T47D (cell line): ENCODE measurements around the gene FOXO3.

Source experiments
- DNase-seq, 2 experiments: peaks; one replicate each; pipeline versions ENCODE4 v3.0.0 to v3.0.0-alpha.2; 2011 to 2012; ENCODE audit warnings: low read depth in 1 of 2, low spot score in 1 of 2
- JUND ChIP-seq: IDR thresholded peaks from 2 replicates; pipeline ENCODE4 v1.6.1; 2012; ENCODE audit warnings: low read depth
- in situ Hi-C: cut with HindIII; loops from 2 replicates; pipeline ENCODE4 v1.10.0; 2016; ENCODE audit warnings: low sequenced_read_pairs, low pct_unique_long_range_greater_than_20kb

The FOXO3 gene

DNA sequence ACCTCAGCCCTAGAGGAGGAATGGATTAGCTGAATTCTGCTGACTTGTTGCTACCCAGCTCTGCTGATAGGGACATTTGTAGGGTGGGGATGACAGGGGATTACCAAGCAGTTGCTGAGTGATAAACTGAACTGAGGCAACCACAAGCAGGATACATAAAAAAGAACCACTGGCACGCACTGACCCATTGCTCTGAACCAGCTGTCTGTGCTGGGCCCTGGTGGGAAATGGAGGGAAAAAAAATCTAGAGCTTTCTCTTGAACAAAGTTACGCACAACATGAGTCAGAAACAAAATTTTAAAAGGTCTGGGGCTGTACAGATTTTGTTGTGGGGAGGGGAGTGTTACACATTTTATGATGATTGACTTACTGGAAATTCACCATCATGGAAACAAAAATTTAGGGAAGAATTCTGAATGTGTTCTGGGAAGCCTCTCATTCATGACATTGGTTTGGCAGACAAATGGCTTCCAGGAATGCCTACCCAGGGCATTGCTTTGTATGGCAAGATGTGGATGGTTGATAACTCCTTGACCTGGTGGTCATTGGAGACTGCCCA is 37.7 kb downstream of the FOXO3 start:
- no peak for TF ChIP-seq JUND
- DNase-seq, result no peak
- in situ Hi-C loops, result no loop called here

DNA sequence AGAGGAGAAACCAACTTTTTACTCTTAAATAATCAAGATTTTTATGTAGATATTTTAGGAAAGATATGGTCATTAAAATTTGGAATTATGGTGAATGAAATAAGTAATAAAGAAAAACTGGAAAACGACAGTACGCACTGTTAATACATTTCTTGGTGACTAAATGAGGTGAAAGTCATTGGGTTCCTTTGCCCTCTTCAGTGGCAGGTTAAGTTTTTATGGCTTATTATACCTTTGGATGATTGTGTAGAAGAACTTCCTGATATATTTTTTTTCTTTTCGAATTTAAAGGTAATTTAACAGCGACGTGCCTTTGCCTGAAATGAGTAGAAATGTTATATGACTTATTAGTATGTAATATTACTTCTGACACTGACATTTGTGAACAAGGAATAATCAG is 43.4 kb downstream of the FOXO3 start:
- in situ Hi-C loops, result no loop called here
- DNase-seq, result no peak
- no peak for TF ChIP-seq JUND

DNA sequence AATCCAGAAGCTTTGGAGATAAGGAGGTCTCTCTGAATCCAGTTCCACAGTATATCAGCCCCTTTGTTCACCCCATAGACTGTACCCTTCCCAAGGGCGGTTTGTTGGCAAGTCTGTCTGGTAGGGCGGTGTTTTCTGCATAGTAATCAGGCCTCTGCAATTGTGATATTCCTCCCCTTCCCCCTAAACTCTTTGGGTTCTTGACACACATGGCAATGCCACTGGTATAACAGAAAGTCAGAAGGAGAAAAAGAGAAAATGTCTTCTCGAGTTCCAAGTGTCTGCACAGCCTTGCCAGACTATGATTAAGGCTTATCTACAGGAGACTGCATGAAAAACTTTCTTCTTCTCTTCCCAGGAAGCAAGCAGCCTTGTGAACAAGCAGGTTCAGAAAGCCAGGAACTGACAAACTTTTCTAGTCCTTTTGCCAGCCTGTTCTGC is 45.6 kb downstream of the FOXO3 start:
- in situ Hi-C loops, result no loop called here
- DNase-seq, result no peak
- TF ChIP-seq JUND, result no peak

DNA sequence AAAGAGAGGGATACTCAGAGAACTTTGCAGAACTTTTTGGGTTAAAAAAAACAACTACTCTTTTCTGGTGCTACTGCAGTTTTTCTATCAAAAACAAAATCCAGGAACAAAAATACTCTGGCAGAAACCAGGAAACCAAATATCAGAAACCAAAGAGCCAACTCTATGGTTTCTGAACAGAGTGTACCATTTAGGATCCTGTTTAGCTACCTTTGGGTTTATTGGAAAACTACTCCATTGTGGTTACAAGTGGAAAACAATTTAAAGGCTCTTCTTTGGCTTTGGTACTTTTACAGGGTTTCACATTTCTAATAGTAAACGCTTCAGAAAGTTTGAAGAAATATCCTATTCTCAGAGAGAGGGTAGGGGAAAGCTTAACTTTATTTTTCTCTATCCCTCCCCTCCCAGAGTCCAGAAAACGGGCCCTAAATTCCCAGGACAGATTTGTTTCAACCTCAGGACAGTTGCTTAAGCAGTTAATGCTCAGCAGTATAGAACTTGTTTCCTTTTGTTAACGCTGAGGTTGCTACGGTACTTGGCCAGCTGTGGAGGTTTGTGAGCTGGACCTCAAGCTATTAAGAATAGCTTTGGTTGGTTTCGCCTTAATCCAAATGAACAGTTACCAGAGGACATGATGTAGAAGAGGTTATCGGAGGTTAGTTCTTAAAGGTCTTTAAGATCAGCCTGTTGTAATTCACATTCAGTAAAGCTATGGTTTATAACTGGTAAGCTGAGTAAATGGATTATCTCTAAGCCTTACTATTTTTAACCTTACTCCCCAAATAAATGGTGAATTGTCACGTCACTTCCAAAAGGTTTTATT is 47.9 kb downstream of the FOXO3 start:
- no peak for TF ChIP-seq JUND
- DNase-seq, result no peak
- in situ Hi-C loops, result no loop called here

DNA sequence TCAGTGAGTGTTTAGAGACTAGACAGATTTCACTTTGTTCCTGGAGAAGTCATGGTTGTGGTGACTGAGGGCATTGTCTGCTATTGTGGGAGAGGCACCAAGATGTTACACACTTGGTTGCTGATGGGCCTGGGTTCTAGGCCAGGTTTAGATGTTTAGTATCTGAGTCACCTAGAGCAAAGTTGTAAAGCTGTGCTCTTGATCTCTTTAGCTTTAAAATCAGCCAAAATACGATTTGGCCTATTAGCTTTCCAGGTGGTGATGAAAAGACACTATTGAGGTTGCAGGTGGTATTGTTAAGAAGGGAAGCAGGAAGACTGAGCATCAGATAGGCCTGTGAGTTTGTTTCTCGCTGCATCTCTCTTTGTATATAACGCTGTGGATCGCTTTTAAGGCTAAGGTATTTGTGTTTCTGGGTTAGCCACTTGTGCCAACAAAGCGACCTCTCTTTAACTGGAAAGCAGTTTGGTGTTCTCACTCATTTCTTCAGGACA is 48.6 kb downstream of the FOXO3 start:
- no peak for DNase-seq
- in situ Hi-C loops, result no loop called here
- TF ChIP-seq JUND, result no peak

DNA sequence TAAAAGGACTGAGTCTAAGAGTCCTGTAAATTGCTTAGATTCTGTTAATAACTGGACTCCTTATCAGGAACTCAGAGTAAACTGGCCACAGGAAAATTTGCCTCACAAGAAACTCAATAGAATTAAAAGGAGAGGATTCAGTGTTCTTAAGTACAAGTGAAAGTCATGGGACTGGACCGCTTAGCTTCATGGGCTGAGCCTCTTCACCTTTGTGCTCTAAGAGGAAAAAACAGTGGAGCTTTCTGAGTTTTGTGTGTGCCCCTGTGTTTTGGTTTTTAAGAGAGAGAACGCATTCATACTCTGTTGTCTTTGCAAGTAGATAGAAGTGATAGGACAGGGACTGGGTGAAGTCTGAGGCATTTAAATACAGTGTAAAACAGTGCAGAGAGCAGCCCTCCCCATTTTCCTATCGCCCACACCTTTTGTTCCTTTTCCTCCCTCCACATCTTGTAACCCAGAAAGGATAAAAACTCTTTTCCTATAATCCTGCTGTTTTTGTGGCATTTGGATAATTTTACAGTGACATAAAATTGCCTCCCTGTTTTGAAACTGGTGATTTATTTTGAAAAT is 49.6 kb downstream of the FOXO3 start:
- in situ Hi-C loops, result no loop called here
- no peak for TF ChIP-seq JUND
- DNase-seq, result no peak

DNA sequence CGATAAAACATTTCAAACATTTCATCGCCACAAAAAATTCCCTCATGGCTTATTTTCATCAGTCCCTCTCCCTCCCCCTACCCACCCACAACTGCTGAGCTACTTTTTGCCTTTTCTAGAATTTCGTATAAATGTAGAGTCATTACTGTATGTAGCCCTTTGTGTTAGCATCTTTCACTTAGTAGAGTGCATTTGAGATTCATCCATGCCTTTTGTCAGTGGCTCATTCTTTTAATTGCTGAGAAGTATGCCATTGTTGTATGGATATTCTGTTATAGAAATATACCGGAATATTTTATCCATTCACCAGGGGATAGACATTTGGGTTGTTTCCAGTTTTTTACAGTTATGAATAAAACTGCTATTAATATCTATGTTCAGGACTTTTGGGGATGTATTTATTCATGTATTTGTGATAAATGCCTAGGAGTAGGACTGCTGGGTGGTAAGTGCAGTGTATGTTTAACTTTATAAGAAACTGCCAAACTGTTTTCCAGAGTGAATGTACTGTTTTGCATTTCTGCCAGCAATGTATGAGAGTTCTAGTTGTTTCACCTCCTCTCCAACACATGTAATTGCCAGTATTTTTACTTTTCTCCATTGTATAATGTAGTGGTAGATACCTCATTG is 50.4 kb downstream of the FOXO3 start:
- TF ChIP-seq JUND, result no peak
- no peak for DNase-seq
- in situ Hi-C loops, result no loop called here

DNA sequence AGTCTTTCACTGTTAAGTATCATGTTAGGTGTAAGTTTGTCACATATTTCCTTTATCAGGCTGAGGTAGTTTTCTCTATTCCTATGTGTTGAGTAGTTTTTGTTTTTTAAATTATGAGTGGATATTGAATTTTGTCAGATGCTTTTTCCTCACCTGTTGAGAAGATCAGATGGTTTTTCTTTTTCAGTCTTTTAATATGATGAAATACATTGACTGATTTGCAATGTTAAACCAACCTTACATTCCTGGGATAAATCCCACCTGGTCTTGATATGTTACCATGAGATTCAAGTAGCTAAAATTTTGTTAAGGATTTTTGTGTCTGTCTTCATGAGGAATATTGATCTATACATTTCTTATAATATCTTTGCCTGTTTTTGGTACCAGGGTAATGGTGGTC is 52.1 kb downstream of the FOXO3 start:
- no peak for TF ChIP-seq JUND
- in situ Hi-C loops, result no loop called here
- no peak for DNase-seq

DNA sequence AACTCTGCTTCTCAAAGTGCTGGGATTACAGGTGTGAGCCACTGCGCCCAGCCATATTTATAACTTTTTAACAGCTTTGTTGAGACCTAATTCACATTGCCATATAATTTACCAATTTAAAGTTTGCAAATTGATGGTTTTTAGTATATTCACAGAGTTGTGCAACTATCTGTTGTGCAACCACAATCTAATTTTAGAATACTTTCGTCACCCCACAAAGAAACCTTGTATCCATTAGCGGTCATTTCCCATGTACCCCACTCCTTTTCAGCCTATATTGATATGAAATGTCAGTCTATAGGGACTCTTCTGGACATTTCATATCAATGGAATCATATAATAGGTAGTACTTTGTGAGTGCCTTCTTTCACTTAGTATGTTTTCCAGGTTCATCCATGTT is 55.8 kb downstream of the FOXO3 start:
- no peak for DNase-seq
- in situ Hi-C loops, result no loop called here

DNA sequence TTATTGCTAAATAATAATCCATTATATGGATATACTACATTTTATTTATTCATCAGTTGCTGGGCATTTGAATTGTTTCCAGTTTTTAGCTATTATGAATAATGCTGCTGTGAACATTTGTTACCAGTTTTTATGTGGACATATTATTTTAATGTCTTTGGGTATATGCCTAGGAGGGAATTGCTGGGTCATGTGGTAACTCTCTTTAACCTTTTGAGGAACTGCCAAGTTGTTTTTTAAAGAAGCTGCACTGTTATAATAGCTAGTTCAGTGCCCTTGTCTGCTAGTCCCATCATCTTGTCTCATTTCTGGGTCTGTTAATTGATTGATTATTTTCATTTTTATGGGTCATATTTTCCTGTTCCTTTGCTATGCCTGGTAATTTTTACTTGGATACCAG is 56.3 kb downstream of the FOXO3 start:
- in situ Hi-C loops, result no loop called here
- no peak for TF ChIP-seq JUND
- DNase-seq, result no peak

More for the DNA sequence above, 55.8 kb downstream of the FOXO3 start:
- TF ChIP-seq JUND, result no peak

DNA sequence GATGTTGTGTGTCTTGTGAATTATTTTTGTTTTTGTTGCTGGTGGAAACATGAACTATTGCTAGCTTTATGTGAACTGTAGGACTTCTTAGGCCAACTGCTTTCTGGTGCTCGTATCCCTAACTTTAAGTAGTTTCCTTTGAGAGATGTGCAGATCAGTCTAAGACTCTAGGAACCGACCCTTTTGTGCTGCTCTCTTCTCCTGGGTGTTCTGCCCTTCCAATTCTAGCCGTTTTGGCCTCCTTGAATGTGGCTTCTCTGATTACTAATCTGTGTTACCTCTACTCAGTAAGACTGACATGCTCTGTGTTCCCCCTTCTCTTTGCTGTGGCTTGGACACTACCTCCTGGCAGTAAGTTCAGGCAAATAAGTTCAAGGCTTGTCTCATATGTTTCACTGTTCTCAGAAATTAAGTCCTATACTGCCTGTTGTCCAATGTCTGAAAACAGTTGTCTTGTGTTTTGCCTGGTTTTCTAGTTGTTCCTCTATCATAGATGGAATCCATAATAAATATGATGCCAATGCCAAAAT is 58.0 kb downstream of the FOXO3 start:
- in situ Hi-C loops, result no loop called here
- no peak for DNase-seq
- no peak for TF ChIP-seq JUND

DNA sequence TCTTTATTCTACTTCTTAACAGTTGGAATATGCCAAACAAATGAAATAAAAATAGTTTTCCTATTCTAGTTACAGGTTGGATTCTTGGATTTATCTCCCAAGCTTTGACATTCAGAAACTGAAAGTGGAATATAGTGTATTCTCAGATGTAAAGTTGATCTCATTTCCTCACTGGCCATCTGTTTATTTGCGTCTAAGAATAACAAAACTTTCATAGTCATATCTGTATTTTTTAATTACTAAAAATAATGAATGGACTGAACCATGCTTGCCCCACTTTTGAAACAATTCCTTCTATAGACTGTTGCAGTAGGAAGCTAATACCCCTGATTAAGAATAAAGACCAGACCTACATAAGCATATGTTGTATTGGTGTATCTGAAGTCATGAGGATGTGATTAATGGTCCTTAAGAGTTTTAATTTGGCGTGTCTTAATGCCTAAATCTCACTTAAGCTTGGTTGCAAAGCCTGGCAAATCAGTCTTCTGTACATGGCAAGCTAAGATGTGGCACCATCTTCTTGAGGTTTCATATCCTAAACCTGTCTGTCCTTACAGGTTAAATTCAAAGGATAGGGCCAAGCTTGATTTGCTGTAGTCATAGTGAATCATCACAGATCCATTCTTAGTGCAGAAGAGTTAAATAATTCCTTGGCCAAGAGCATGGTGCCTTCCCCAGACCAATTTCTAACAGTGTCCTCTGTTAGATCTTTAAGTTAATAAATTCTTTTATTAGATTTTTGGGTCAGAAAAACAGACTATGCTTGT is 58.9 kb downstream of the FOXO3 start:
- no peak for TF ChIP-seq JUND
- in situ Hi-C loops, result no loop called here
- no peak for DNase-seq
